Myocyte (in vitro differentiated cells): Measurements from ENCODE around the gene MAPK11. TPM values are rescaled to one million over a fixed set of nuclear protein-coding genes. Genes with fewer than 3 reads are reported as not detected.
A peak's percentile ranks its signal among the peaks of the same experiment; 100 is the strongest.

ENCODE experiments used
- DNase-seq: peaks from one replicate; pipeline ENCODE4 v3.0.0-alpha.2; 2012; ENCODE audit warnings: low read depth
- total RNA-seq: library from RNA; depleted of rRNA; stranded (reverse); fragments of >200 nt; gene quantifications from 2 replicates; pipeline ENCODE4 v1.2.3, GENCODE V29; 2014

Gene MAPK11
- total RNA-seq, 1 donor from 2014 or later = 3.2 TPM

- DNase-seq = no peak
These were observed 42.5 kb downstream of the MAPK11 start for GRCh38 chr22:50227579-50228215.

GRCh38 chr22:50226875-50227165 is 43.4 kb downstream of the MAPK11 start:
- DNase-seq = no peak

GRCh38 chr22:50226063-50226874 is 43.9 kb downstream of the MAPK11 start:
- DNase-seq = no peak

- no peak for DNase-seq
These were observed 44.8 kb downstream of the MAPK11 start for GRCh38 chr22:50225200-50225969.

GRCh38 chr22:50224071-50224470 is 46.1 kb downstream of the MAPK11 start:
- no peak for DNase-seq

- no peak for DNase-seq
These were observed 47.7 kb downstream of the MAPK11 start for GRCh38 chr22:50222508-50222907.

GRCh38 chr22:50221410-50222300 is 48.5 kb downstream of the MAPK11 start:
- no peak for DNase-seq

GRCh38 chr22:50220603-50221409 is 49.4 kb downstream of the MAPK11 start:
- no peak for DNase-seq

- DNase-seq = no peak
These were observed 50.2 kb downstream of the MAPK11 start for GRCh38 chr22:50219800-50220602.

GRCh38 chr22:50218996-50219727 is 51.0 kb downstream of the MAPK11 start:
- peak; percentile 72 for DNase-seq

GRCh38 chr22:50218153-50218995 is 51.8 kb downstream of the MAPK11 start:
- DNase-seq = no peak

- no peak for DNase-seq
These were observed 52.5 kb downstream of the MAPK11 start for GRCh38 chr22:50217543-50218152.

GRCh38 chr22:50216684-50217520 is 53.3 kb downstream of the MAPK11 start:
- no peak for DNase-seq

GRCh38 chr22:50216055-50216683 is 54.0 kb downstream of the MAPK11 start:
- no peak for DNase-seq

GRCh38 chr22:50215297-50216054 is 54.7 kb downstream of the MAPK11 start:
- no peak for DNase-seq
